CD4-positive, alpha-beta memory T cell (primary cell): ENCODE data around the gene CHST11. TPM values are rescaled to one million over a fixed set of nuclear protein-coding genes. Genes with fewer than 3 reads are reported as not detected.

ENCODE experiments used
- CTCF ChIA-PET: fragments of 350-600 bp; sonication (Branson Sonifier 250); formaldehyde crosslinking; loops from one replicate; lab custom pipeline; 2021; ENCODE audit warnings: inconsistent platforms; ENCODE audit not compliant: partially characterized antibody; lab: Charles Lee
- POLR2A ChIA-PET: fragments of 350-600 bp; sonication (Branson Sonifier 250); formaldehyde crosslinking; loops from one replicate; lab custom pipeline; 2021; ENCODE audit not compliant: partially characterized antibody; lab: Charles Lee
- DNase-seq, 5 donors: peaks; one replicate each; pipeline versions ENCODE4 v3.0.0 to v3.0.0-alpha.2; 2020 to 2022; ENCODE audit warnings: mixed read lengths in 1 of 5
- H3K27ac ChIP-seq: one replicate; pipeline ENCODE4 v1.7.0; 2013; ENCODE audit warnings: low read depth, low read length
- H3K27me3 ChIP-seq: 2 replicates; pipeline ENCODE4 v1.7.0; 2013; ENCODE audit warnings: mild to moderate bottlenecking, low read length, moderate library complexity; ENCODE audit not compliant: insufficient read depth
- H3K36me3 ChIP-seq: 2 replicates; pipeline ENCODE4 v1.7.0; 2013; ENCODE audit warnings: mild to moderate bottlenecking, low read length, moderate library complexity; ENCODE audit not compliant: insufficient read depth
- H3K4me1 ChIP-seq: 2 replicates; pipeline ENCODE4 v1.7.0; 2013; ENCODE audit warnings: mild to moderate bottlenecking, low read length, moderate library complexity; ENCODE audit not compliant: insufficient read depth
- H3K4me3 ChIP-seq, 2 donors: one replicate each; pipeline ENCODE4 v1.7.0; 2013; ENCODE audit warnings: low read length in 2 of 2, mild to moderate bottlenecking in 1 of 2
- H3K9me3 ChIP-seq, 2 donors: one replicate each; pipeline ENCODE4 v1.7.0; 2013; ENCODE audit warnings: low read length in 2 of 2, control low read depth in 1 of 2; ENCODE audit not compliant: control insufficient read depth in 1 of 2
- H3K27ac Mint-ChIP-seq, 7 donors: one replicate each; pipeline ENCODE4 v1.8.0; 2020 to 2021; ENCODE audit warnings: mixed read lengths in 7 of 7, mild to moderate bottlenecking in 6 of 7, inconsistent platforms in 3 of 7, moderate library complexity in 3 of 7
- H3K27me3 Mint-ChIP-seq, 2 donors: one replicate each; pipeline ENCODE4 v1.8.0; 2020 to 2021; ENCODE audit warnings: mixed read lengths in 2 of 2
- H3K36me3 Mint-ChIP-seq, 2 donors: one replicate each; pipeline ENCODE4 v1.8.0; 2020 to 2021; ENCODE audit warnings: mixed read lengths in 2 of 2, inconsistent platforms in 1 of 2, mild to moderate bottlenecking in 1 of 2
- H3K4me1 Mint-ChIP-seq, 4 donors: one replicate each; pipeline ENCODE4 v1.8.0; 2020 to 2021; ENCODE audit warnings: mixed read lengths in 4 of 4, mild to moderate bottlenecking in 1 of 4
- H3K4me3 Mint-ChIP-seq, 8 donors: one replicate each; pipeline ENCODE4 v1.8.0; 2020 to 2021; ENCODE audit warnings: mixed read lengths in 8 of 8, mild to moderate bottlenecking in 7 of 8, moderate library complexity in 6 of 8, inconsistent platforms in 3 of 8
- H3K9me3 Mint-ChIP-seq, 8 donors: one replicate each; pipeline ENCODE4 v1.8.0; 2020 to 2021; ENCODE audit warnings: mixed read lengths in 8 of 8, mild to moderate bottlenecking in 5 of 8, inconsistent platforms in 3 of 8, moderate library complexity in 1 of 8
- intact Hi-C: fragments of 100-400 bp; cut with micrococcal nuclease; formaldehyde crosslinking; loops from one replicate; pipeline ENCODE4 v1.15.1; 2023
- polyA plus RNA-seq, 2 donors: library from polyadenylated mRNA; unstranded; fragments of 300-500 nt; fragmentation: Illumina TruSeq; gene quantifications; one replicate each; pipeline ENCODE4 v1.2.3, GENCODE V29; 2021
- total RNA-seq, 2 experiments: library from RNA; stranded (reverse); gene quantifications; one replicate each; pipeline ENCODE4 v1.2.3, GENCODE V29; 2021

The CHST11 gene
- total and polyA plus RNA-seq, 4 experiments from 2014 or later: 55.1 to 64.6 (median 59.8) TPM

- H3K36me3 ChIP-seq: peaks cover 5% of the 10 kb centered on the region
- no peaks in the 10 kb centered on the region for H3K27me3 Mint-ChIP-seq
- CTCF ChIA-PET: interaction anchor here (0.9 to 1.2 kb wide), 2 partner anchors 39 to 97 kb away, joined by 3 read pairs; no protein-coding TSS in a partner anchor
- no peaks in the 10 kb centered on the region for H3K9me3 ChIP-seq
- peaks cover 0 to 3% (median 0%) of the 10 kb centered on the region in 8 donors for H3K9me3 Mint-ChIP-seq
- H3K4me3 Mint-ChIP-seq: peak overlapping the region in 4 of 8 donors; percentile 12 to 65 (median 24)
- H3K4me3 ChIP-seq: no peak overlapping the region
- peaks cover 62% of the 10 kb centered on the region for H3K4me1 ChIP-seq
- H3K27me3 ChIP-seq: no peaks in the 10 kb centered on the region
- DNase-seq: no peak
- H3K27ac ChIP-seq: no peak overlapping the region
- intact Hi-C loops: no loop called here
- POLR2A ChIA-PET: no interaction called here
- peak overlapping the region in 5 of 7 donors; percentile 19 to 89 (median 58) for H3K27ac Mint-ChIP-seq
- H3K4me1 Mint-ChIP-seq: peaks cover 52 to 89% (median 73%) of the 10 kb centered on the region in 4 donors
- H3K36me3 Mint-ChIP-seq: peaks cover 5 to 7% of the 10 kb centered on the region in 2 donors
These were observed 236.7 kb downstream of the CHST11 start for GRCh38 chr12:104693493-104693892.

GRCh38 chr12:104694161-104694560 is 237.4 kb downstream of the CHST11 start:
- POLR2A ChIA-PET: interaction anchor here (1.2 to 1.8 kb wide), 3 partner anchors 26 to 414 kb away, joined by 3 to 8 read pairs (median 5); partner anchors contain the start of genes CHST11 and WASHC4

GRCh38 chr12:104694711-104695110 is 238.0 kb downstream of the CHST11 start:
- peaks cover 50 to 85% (median 69%) of the 10 kb centered on the region in 4 donors for H3K4me1 Mint-ChIP-seq
- intact Hi-C loops: no loop called here

More at GRCh38 chr12:104694161-104694560, 237.4 kb downstream of the CHST11 start:
- no peak for DNase-seq
- Mint-ChIP-seq H3K4me3 (peak overlapping the region in 6 of 8 donors; percentile 2 to 70 (median 40)), H3K9me3 (peaks cover 0 to 3% (median 0%) of the 10 kb centered on the region in 8 donors), H3K27ac (peak overlapping the region in 6 of 7 donors; percentile 57 to 89 (median 74)), H3K4me1 (peaks cover 48 to 85% (median 69%) of the 10 kb centered on the region in 4 donors), H3K36me3 (peaks cover 5% of the 10 kb centered on the region in 2 donors), H3K27me3 (no peaks in the 10 kb centered on the region)
- Histone ChIP-seq H3K4me1 (peaks cover 59% of the 10 kb centered on the region), H3K27ac (no peak overlapping the region), H3K9me3 (no peaks in the 10 kb centered on the region), H3K4me3 (no peak overlapping the region), H3K36me3 (peaks cover 4% of the 10 kb centered on the region), H3K27me3 (no peaks in the 10 kb centered on the region)
- intact Hi-C loops: no loop called here
- CTCF ChIA-PET: interaction anchor here (0.9 to 1.9 kb wide), 3 partner anchors 40 to 312 kb away, joined by 3 to 6 read pairs (median 3); no protein-coding TSS in a partner anchor

GRCh38 chr12:104695453-104696148 is 238.9 kb downstream of the CHST11 start:
- Histone ChIP-seq H3K4me3 (no peak overlapping the region), H3K9me3 (no peaks in the 10 kb centered on the region), H3K4me1 (peaks cover 55% of the 10 kb centered on the region), H3K27me3 (no peaks in the 10 kb centered on the region), H3K27ac (peak overlapping the region; percentile 32), H3K36me3 (no peaks in the 10 kb centered on the region)
- Mint-ChIP-seq H3K36me3 (peaks cover 5% of the 10 kb centered on the region in 2 donors), H3K9me3 (peaks cover 0 to 3% (median 0%) of the 10 kb centered on the region in 8 donors), H3K27me3 (no peaks in the 10 kb centered on the region), H3K27ac (peak overlapping the region; percentile 44 to 98 (median 90)), H3K4me1 (peaks cover 48 to 77% (median 65%) of the 10 kb centered on the region in 4 donors), H3K4me3 (peak overlapping the region in 7 of 8 donors; percentile 60 to 75 (median 66))
- ChIA-PET CTCF (interaction anchor here (0.7 to 1.9 kb wide), 4 partner anchors 8 to 314 kb away, joined by 3 to 6 read pairs (median 4); no protein-coding TSS in a partner anchor), POLR2A (interaction anchor here (0.7 to 1.8 kb wide), 8 partner anchors 9 to 412 kb away, joined by 3 to 8 read pairs (median 3); partner anchors contain the start of genes CHST11 and WASHC4)
- intact Hi-C loops: no loop called here
- DNase-seq: peak; percentile 76 to 94 (median 83)

More at GRCh38 chr12:104694711-104695110, 238.0 kb downstream of the CHST11 start:
- peak overlapping the region in 7 of 8 donors; percentile 2 to 75 (median 60) for H3K4me3 Mint-ChIP-seq
- no peak for DNase-seq
- H3K27me3 ChIP-seq: no peaks in the 10 kb centered on the region
- H3K27ac Mint-ChIP-seq: peak overlapping the region in 6 of 7 donors; percentile 57 to 98 (median 90)
- peaks cover 5% of the 10 kb centered on the region in 2 donors for H3K36me3 Mint-ChIP-seq
- H3K36me3 ChIP-seq: no peaks in the 10 kb centered on the region
- no peaks in the 10 kb centered on the region for H3K9me3 ChIP-seq
- peaks cover 0 to 3% (median 0%) of the 10 kb centered on the region in 8 donors for H3K9me3 Mint-ChIP-seq
- peak overlapping the region; percentile 32 for H3K27ac ChIP-seq
- H3K27me3 Mint-ChIP-seq: no peaks in the 10 kb centered on the region
- ChIA-PET CTCF (interaction anchor here (1.0 to 1.9 kb wide), 2 partner anchors 236 to 313 kb away, joined by 3 to 6 read pairs; no protein-coding TSS in a partner anchor), POLR2A (interaction anchor here (1.2 to 1.8 kb wide), 3 partner anchors 26 to 413 kb away, joined by 3 to 8 read pairs (median 5); partner anchors contain the start of genes CHST11 and WASHC4)
- H3K4me3 ChIP-seq: no peak overlapping the region
- peaks cover 55% of the 10 kb centered on the region for H3K4me1 ChIP-seq

GRCh38 chr12:104697186-104697585 is 240.4 kb downstream of the CHST11 start:
- peaks cover 0 to 3% (median 0%) of the 10 kb centered on the region in 8 donors for H3K9me3 Mint-ChIP-seq
- no peak overlapping the region for H3K27ac ChIP-seq
- ChIA-PET POLR2A (interaction anchor here (2.5 kb wide), 1 partner anchor 23 kb away, joined by 7 read pairs; no protein-coding TSS in a partner anchor), CTCF (interaction anchor here (0.6 to 0.9 kb wide), 2 partner anchors 16 to 239 kb away, joined by 3 read pairs; no protein-coding TSS in a partner anchor)
- H3K4me1 Mint-ChIP-seq: peaks cover 53 to 76% (median 67%) of the 10 kb centered on the region in 4 donors
- H3K27me3 ChIP-seq: no peaks in the 10 kb centered on the region
- peaks cover 5% of the 10 kb centered on the region in 2 donors for H3K36me3 Mint-ChIP-seq
- H3K27me3 Mint-ChIP-seq: no peaks in the 10 kb centered on the region
- H3K4me1 ChIP-seq: peaks cover 51% of the 10 kb centered on the region
- no peak for DNase-seq
- H3K4me3 Mint-ChIP-seq: peak overlapping the region in 1 of 8 donors; percentile 39
- H3K36me3 ChIP-seq: no peaks in the 10 kb centered on the region
- no peak overlapping the region for H3K4me3 ChIP-seq
- intact Hi-C loops: no loop called here
- H3K27ac Mint-ChIP-seq: peak overlapping the region; percentile 6 to 86 (median 72)
- H3K9me3 ChIP-seq: no peaks in the 10 kb centered on the region

GRCh38 chr12:104698871-104699270 is 242.1 kb downstream of the CHST11 start:
- intact Hi-C loops: no loop called here

More at GRCh38 chr12:104698871-104699270, 242.1 kb downstream of the CHST11 start:
- Histone ChIP-seq H3K27me3 (no peaks in the 10 kb centered on the region), H3K36me3 (peaks cover 5% of the 10 kb centered on the region), H3K4me3 (no peak overlapping the region), H3K27ac (no peak overlapping the region), H3K4me1 (peaks cover 35% of the 10 kb centered on the region), H3K9me3 (no peaks in the 10 kb centered on the region)
- POLR2A ChIA-PET: interaction anchor here (2.5 kb wide), 1 partner anchor 21 kb away, joined by 7 read pairs; no protein-coding TSS in a partner anchor
- CTCF ChIA-PET: interaction anchor here (1.2 to 3.9 kb wide), 3 partner anchors 13 to 317 kb away, joined by 3 to 15 read pairs (median 4); no protein-coding TSS in a partner anchor
- Mint-ChIP-seq H3K36me3 (peaks cover 0 to 12% of the 10 kb centered on the region in 2 donors), H3K9me3 (peaks cover 0 to 3% (median 0%) of the 10 kb centered on the region in 8 donors), H3K4me1 (peaks cover 44 to 76% (median 62%) of the 10 kb centered on the region in 4 donors), H3K4me3 (no peak overlapping the region), H3K27me3 (no peaks in the 10 kb centered on the region), H3K27ac (peak overlapping the region in 1 of 7 donors; percentile 8)
- no peak for DNase-seq
